ENCODE data around the gene PID1. TPM values are rescaled to one million over a fixed set of nuclear protein-coding genes. Genes with fewer than 3 reads are reported as not detected.

Gene PID1
- total RNA-seq, 1 experiment from 2014 or later: not detected

DNA sequence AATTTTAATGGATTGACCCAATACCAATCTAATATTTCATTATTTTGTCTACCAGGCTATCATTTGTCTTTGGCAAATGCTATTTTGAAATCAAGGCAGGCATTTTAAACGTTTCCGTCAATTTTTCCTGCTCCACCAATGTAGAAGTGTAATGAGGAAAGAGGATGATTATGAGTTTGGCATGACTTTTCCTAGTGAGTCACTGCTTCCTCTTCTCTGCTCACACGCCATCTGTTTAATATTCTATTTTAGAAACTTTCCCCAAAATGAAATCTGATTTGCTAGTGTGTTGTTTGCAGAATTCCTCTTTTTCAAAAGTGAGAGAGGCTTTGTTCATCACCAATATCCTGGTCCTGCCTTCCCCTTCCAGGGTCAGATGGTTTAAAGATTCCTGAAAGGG is 42.5 kb upstream of the PID1 start:
- H2AFZ ChIP-seq: no peak overlapping the region
- H3K4me3 ChIP-seq: no peak overlapping the region
- TF ChIP-seq EZH2 (IDR thresholded peaks at IDR 0.05; ENCODE audit: low read depth) (no peak), CTCF (conservative IDR thresholded peaks at IDR 0.05) (no peak)
- H3K4me2 ChIP-seq: no peak overlapping the region
- POLR2A ChIA-PET (ENCODE audit: unreplicated experiment): no interaction called here
- no peaks in the 10 kb centered on the region for H3K9me2 ChIP-seq (ENCODE audit: insufficient read depth)
- CTCF ChIA-PET: no interaction called here
- H3K9me3 ChIP-seq (ENCODE audit: insufficient read depth, low read depth): no peaks in the 10 kb centered on the region
- H3K27me3 ChIP-seq (ENCODE audit: insufficient read depth, low read depth): no peaks in the 10 kb centered on the region
- no peaks in the 10 kb centered on the region for H4K20me1 ChIP-seq (ENCODE audit: insufficient read depth)
- no peaks in the 10 kb centered on the region for H3F3A ChIP-seq (ENCODE audit: insufficient read depth, low read depth)
- BruUV-seq (replicated peaks): no TSS peak
- no peaks in the 10 kb centered on the region for H3K79me2 ChIP-seq (ENCODE audit: low read depth)
- no peaks in the 10 kb centered on the region for H3K36me3 ChIP-seq (ENCODE audit: low read depth)
- no peaks in the 10 kb centered on the region for H3K4me1 ChIP-seq (replicated peaks; ENCODE audit: insufficient read depth)
- intact Hi-C loops (cut with micrococcal nuclease; ENCODE audit: unreplicated experiment): no loop called here
- no peak overlapping the region for H3K27ac ChIP-seq
- no peak for DNase-seq

DNA sequence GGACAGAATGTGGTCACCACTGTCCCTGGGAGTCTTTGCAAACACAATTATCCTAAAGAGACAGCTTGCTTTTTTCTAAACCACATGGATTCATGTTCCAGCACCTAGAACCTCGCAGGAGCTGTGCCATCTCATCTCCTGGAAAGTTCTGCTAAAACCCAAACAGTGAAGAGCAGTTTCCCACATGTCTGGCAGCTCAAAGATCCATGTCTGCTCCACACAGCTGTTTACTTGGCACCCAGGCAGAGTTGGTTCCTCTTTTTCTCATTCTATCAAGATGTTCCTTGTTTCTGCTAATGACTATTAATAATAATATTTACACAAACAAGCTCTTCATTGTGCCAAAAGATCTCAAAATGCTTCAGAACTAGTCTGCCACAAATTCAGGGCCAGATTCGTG is 30.1 kb upstream of the PID1 start:
- Histone ChIP-seq H3K27me3 (ENCODE audit: insufficient read depth, low read depth) (no peaks in the 10 kb centered on the region), H3K4me1 (replicated peaks; ENCODE audit: insufficient read depth) (peaks cover 12% of the 10 kb centered on the region; the same call in 1 of the 2 replicates), H3K27ac (no peak overlapping the region), H3K4me3 (no peak overlapping the region), H3K4me2 (no peak overlapping the region), H3K9me2 (ENCODE audit: insufficient read depth) (no peaks in the 10 kb centered on the region), H2AFZ (no peak overlapping the region), H4K20me1 (ENCODE audit: insufficient read depth) (no peaks in the 10 kb centered on the region), H3K9me3 (ENCODE audit: insufficient read depth, low read depth) (no peaks in the 10 kb centered on the region), H3K79me2 (ENCODE audit: low read depth) (no peaks in the 10 kb centered on the region), H3F3A (ENCODE audit: insufficient read depth, low read depth) (no peaks in the 10 kb centered on the region), H3K36me3 (ENCODE audit: low read depth) (no peaks in the 10 kb centered on the region)
- POLR2A ChIA-PET (ENCODE audit: unreplicated experiment): no interaction called here
- no TSS peak for BruUV-seq (replicated peaks)
- intact Hi-C loops (cut with micrococcal nuclease; ENCODE audit: unreplicated experiment): no loop called here
- CTCF ChIA-PET: no interaction called here
- DNase-seq: no peak
- TF ChIP-seq CTCF (conservative IDR thresholded peaks at IDR 0.05) (no peak), EZH2 (IDR thresholded peaks at IDR 0.05; ENCODE audit: low read depth) (no peak)

- ChIA-PET POLR2A (ENCODE audit: unreplicated experiment) (no interaction called here), CTCF (no interaction called here)
- Histone ChIP-seq H3K36me3 (ENCODE audit: low read depth) (no peaks in the 10 kb centered on the region), H2AFZ (no peak overlapping the region), H3K9me3 (ENCODE audit: insufficient read depth, low read depth) (no peaks in the 10 kb centered on the region), H3K4me3 (no peak overlapping the region), H3K27ac (no peak overlapping the region), H3K9me2 (ENCODE audit: insufficient read depth) (no peaks in the 10 kb centered on the region), H3K79me2 (ENCODE audit: low read depth) (no peaks in the 10 kb centered on the region), H3K4me2 (no peak overlapping the region), H4K20me1 (ENCODE audit: insufficient read depth) (no peaks in the 10 kb centered on the region), H3K4me1 (replicated peaks; ENCODE audit: insufficient read depth) (peaks cover 12% of the 10 kb centered on the region; the same call in 1 of the 2 replicates), H3K27me3 (ENCODE audit: insufficient read depth, low read depth) (no peaks in the 10 kb centered on the region), H3F3A (ENCODE audit: insufficient read depth, low read depth) (no peaks in the 10 kb centered on the region)
- TF ChIP-seq CTCF (conservative IDR thresholded peaks at IDR 0.05) (no peak), EZH2 (IDR thresholded peaks at IDR 0.05; ENCODE audit: low read depth) (no peak)
- intact Hi-C loops (cut with micrococcal nuclease; ENCODE audit: unreplicated experiment): no loop called here
- DNase-seq: no peak
- no TSS peak for BruUV-seq (replicated peaks)
Measured at GRCh38 chr2:229300790-229301189, 29.7 kb upstream of the PID1 start.

All from PC-9 (cell line).